GM12872 (cell line): Measurements from ENCODE around the gene GRIK3.

Source experiments
- CTCF ChIP-seq: IDR thresholded peaks from 3 replicates; pipeline ENCODE4 v1.5.1; 2011; ENCODE audit warnings: low read depth, mild to moderate bottlenecking, low read length, moderate library complexity; ENCODE audit not compliant: insufficient read depth

Gene GRIK3

GRCh38 chr1:36829066-36829465 is 205.2 kb downstream of the GRIK3 start:
- TF ChIP-seq CTCF: no peak

- TF ChIP-seq CTCF: no peak
Measured at GRCh38 chr1:36825226-36825625, 209.1 kb downstream of the GRIK3 start.

- TF ChIP-seq CTCF: no peak
Measured at GRCh38 chr1:36824390-36824861, 209.9 kb downstream of the GRIK3 start.

- no peak for TF ChIP-seq CTCF
Measured at GRCh38 chr1:36822648-36823047, 211.7 kb downstream of the GRIK3 start.

GRCh38 chr1:36821386-36821785 is 212.9 kb downstream of the GRIK3 start:
- TF ChIP-seq CTCF: no peak

- TF ChIP-seq CTCF: no peak
Measured at GRCh38 chr1:36818771-36819170, 215.5 kb downstream of the GRIK3 start.

GRCh38 chr1:36816348-36816747 is 218.0 kb downstream of the GRIK3 start:
- TF ChIP-seq CTCF: no peak

- TF ChIP-seq CTCF: no peak
Measured at GRCh38 chr1:36814774-36815173, 219.5 kb downstream of the GRIK3 start.
